Activated CD8-positive, alpha-beta memory T cell treated with anti-CD3 and anti-CD28 coated beads for 4 hours (primary cell): Measurements from ENCODE around the gene GDI1.

ENCODE experiments used
- DNase-seq, 2 donors: peaks; one replicate each; pipeline ENCODE4 v3.0.0-alpha.2; 2020; ENCODE audit warnings: low read depth in 2 of 2

The GDI1 gene

GRCh38 chrX:154462396-154462795, 25.4 kb downstream of the GDI1 start:
- DNase-seq, result no peak

- DNase-seq, result no peak
Measured at GRCh38 chrX:154463611-154464220, 26.8 kb downstream of the GDI1 start.

GRCh38 chrX:154464806-154465365, 27.9 kb downstream of the GDI1 start:
- DNase-seq, result no peak

- DNase-seq, result no peak
Measured at GRCh38 chrX:154465601-154466000, 28.6 kb downstream of the GDI1 start.

GRCh38 chrX:154466036-154466435, 29.1 kb downstream of the GDI1 start:
- no peak for DNase-seq

GRCh38 chrX:154466907-154467306, 30.0 kb downstream of the GDI1 start:
- no peak for DNase-seq

- DNase-seq, result no peak
Measured at GRCh38 chrX:154467556-154467955, 30.6 kb downstream of the GDI1 start.

- DNase-seq, result no peak
Measured at GRCh38 chrX:154468217-154468616, 31.3 kb downstream of the GDI1 start.

- DNase-seq, result no peak
Measured at GRCh38 chrX:154469114-154469513, 32.2 kb downstream of the GDI1 start.

GRCh38 chrX:154469880-154470279, 32.9 kb downstream of the GDI1 start:
- DNase-seq, result no peak

- DNase-seq, result no peak
Measured at GRCh38 chrX:154470434-154470833, 33.5 kb downstream of the GDI1 start.

- no peak for DNase-seq
Measured at GRCh38 chrX:154470914-154471568, 34.1 kb downstream of the GDI1 start.

- DNase-seq, result no peak
Measured at GRCh38 chrX:154471839-154472684, 35.1 kb downstream of the GDI1 start.

GRCh38 chrX:154472685-154473632, 36.0 kb downstream of the GDI1 start:
- no peak for DNase-seq

- DNase-seq, result no peak
Measured at GRCh38 chrX:154473683-154474082, 36.7 kb downstream of the GDI1 start.

GRCh38 chrX:154476821-154477220, 39.9 kb downstream of the GDI1 start:
- no peak for DNase-seq

GRCh38 chrX:154477891-154478477, 41.0 kb downstream of the GDI1 start:
- no peak for DNase-seq

- peak; percentile 82 for DNase-seq
Measured at GRCh38 chrX:154478728-154479622, 42.0 kb downstream of the GDI1 start, which contains the start of gene LAGE3. LAGE3 (minus strand) TSS chrX:154479281; CDS start chrX:154478915, 366 bp downstream.

GRCh38 chrX:154481195-154481594, 44.2 kb downstream of the GDI1 start:
- DNase-seq, result no peak
